ENCODE measurements around the gene MICAL2. TPM values are rescaled to one million over a fixed set of nuclear protein-coding genes. Genes with fewer than 3 reads are reported as not detected.

MICAL2 gene
- total and polyA plus RNA-seq, 2 of the 8 experiments (the other 6 are each of a cell fraction or from before 2014, with no cell fraction given) = 1.3 to 4.1 TPM

- ChIA-PET CTCF (ENCODE audit: partially characterized antibody) (no interaction called here), POLR2A (ENCODE audit: partially characterized antibody) (no interaction called here)
- no peak overlapping the region for H2BK5ac ChIP-seq (ENCODE audit: low read depth, low read length)
- no peak overlapping the region for H3K23ac ChIP-seq (ENCODE audit: insufficient read length)
- no peaks in the 10 kb centered on the region for H3K4me1 ChIP-seq (replicated peaks in 1 of 4; ENCODE audit: control insufficient read depth in 3 of 4, insufficient read depth in 4 of 4, low read length in 3 of 4)
- no peaks in the 10 kb centered on the region for H3K79me1 ChIP-seq (ENCODE audit: low read depth, low read length)
- no peak overlapping the region for H2BK15ac ChIP-seq (ENCODE audit: low read length)
- H3K4me3 ChIP-seq (ENCODE audit: extremely low read depth in 1 of 4, insufficient read depth in 2 of 4, low read depth in 3 of 4, low read length in 4 of 4) = no peak overlapping the region
- no peaks in the 10 kb centered on the region for H3K36me3 ChIP-seq (ENCODE audit: control insufficient read depth in 2 of 4, insufficient read depth in 4 of 4, low read length in 3 of 4)
- H3K23me2 ChIP-seq (ENCODE audit: low read depth, low read length) = no peaks in the 10 kb centered on the region
- no peak overlapping the region for H3K9ac ChIP-seq (replicated peaks in 1 of 4; ENCODE audit: extremely low read depth in 1 of 4, low read depth in 3 of 4, low read length in 3 of 4)
- H4K5ac ChIP-seq (ENCODE audit: insufficient read length, low read depth, low read length) = no peak overlapping the region
- no peak for DNase-seq (ENCODE audit: low read depth in 1 of 2, low spot score in 2 of 2)
- no peak overlapping the region for H4K8ac ChIP-seq (ENCODE audit: extremely low read depth, insufficient read depth, low read length)
- H3K18ac ChIP-seq (ENCODE audit: extremely low read depth, low read length) = no peak overlapping the region
- H3K79me2 ChIP-seq (ENCODE audit: control insufficient read depth in 1 of 2, insufficient read depth in 2 of 2, low read length in 2 of 2) = no peaks in the 10 kb centered on the region
- H2AK5ac ChIP-seq (ENCODE audit: low read depth, low read length) = no peak overlapping the region
- H2BK120ac ChIP-seq (replicated peaks; ENCODE audit: low read depth, low read length) = no peak overlapping the region
- H3K14ac ChIP-seq (ENCODE audit: insufficient read length) = no peak overlapping the region
- no peak overlapping the region for H4K91ac ChIP-seq (replicated peaks; ENCODE audit: insufficient read length, low read length)
- FAIRE-seq = no peak
- H3K4ac ChIP-seq (replicated peaks; ENCODE audit: insufficient read length, low read depth, low read length) = no peak overlapping the region
- H2AFZ ChIP-seq (ENCODE audit: low read length) = no peak overlapping the region
- no peak overlapping the region for H2BK12ac ChIP-seq (ENCODE audit: low read depth, low read length)
- WGBS, 2 experiments (ENCODE audit: extremely low coverage in 1 of 2, insufficient coverage in 1 of 2, insufficient read length in 1 of 2, insufficient replicate concordance in 2 of 2, low coverage in 1 of 2, low lambda C conversion rate in 2 of 2, missing lambda C conversion rate in 1 of 2) = 90% methylated on average over 3 of the region's 3 CpGs; no CpG with 5 or more reads in 1 of the 2 experiments
- H4K20me1 ChIP-seq (replicated peaks in 1 of 2; ENCODE audit: control insufficient read depth in 1 of 2, insufficient read depth in 2 of 2, low read length in 2 of 2) = no peaks in the 10 kb centered on the region
- H3K9me3 ChIP-seq (ENCODE audit: insufficient read depth in 2 of 2, low read depth in 1 of 2, low read length in 1 of 2) = no peaks in the 10 kb centered on the region
- no peak overlapping the region for H2BK20ac ChIP-seq (ENCODE audit: low read length)
- H3K27ac ChIP-seq (ENCODE audit: low read depth, low read length) = no peak overlapping the region
- H3K27me3 ChIP-seq (replicated peaks in 1 of 4; ENCODE audit: control insufficient read depth in 3 of 4, extremely low read depth in 1 of 4, insufficient read depth in 3 of 4, low read length in 3 of 4) = no peaks in the 10 kb centered on the region
- no peak overlapping the region for H3K4me2 ChIP-seq (ENCODE audit: insufficient read depth in 1 of 2, low read depth in 2 of 2, low read length in 2 of 2)
- no peak overlapping the region for H3K56ac ChIP-seq (replicated peaks; ENCODE audit: insufficient read length, low read depth, low read length)
- TF ChIP-seq CTBP2 (IDR thresholded peaks at IDR 0.05; ENCODE audit: borderline replicate concordance, insufficient read depth, insufficient read length, low read length) = no peak
- TF ChIP-seq SP2 (IDR thresholded peaks at IDR 0.05; ENCODE audit: low read length) = no peak
These were observed 188.2 kb downstream of the MICAL2 start for GRCh38 chr11:12298610-12299009.

Data from H1 (cell line).